ENCODE data around the gene OR8D1. TPM values are rescaled to one million over a fixed set of nuclear protein-coding genes. Genes with fewer than 3 reads are reported as not detected.

OR8D1 gene
- polyA plus RNA-seq, 1 donor from 2014 or later, result not detected

GRCh38 chr11:124297921-124298320, 15.8 kb downstream of the OR8D1 start:
- H3K36me3 ChIP-seq (ENCODE audit: insufficient read depth, low read length), result no peaks in the 10 kb centered on the region
- no peaks in the 10 kb centered on the region for H3F3A ChIP-seq (ENCODE audit: insufficient read depth, low read length, poor library complexity, severe bottlenecking)
- no peaks in the 10 kb centered on the region for H3K27me3 ChIP-seq (ENCODE audit: insufficient read depth, low read depth, low read length)
- H3K79me2 ChIP-seq (replicated peaks; ENCODE audit: insufficient read depth, low read length), result no peaks in the 10 kb centered on the region
- TF ChIP-seq EZH2 (IDR thresholded peaks at IDR 0.05; ENCODE audit: borderline replicate concordance, insufficient read depth, low read length, poor library complexity, severe bottlenecking) (no peak), CTCF (IDR thresholded peaks at IDR 0.05; ENCODE audit: poor library complexity, severe bottlenecking) (no peak), SMC3 (conservative IDR thresholded peaks at IDR 0.05; ENCODE audit: poor library complexity) (no peak), RAD21 (conservative IDR thresholded peaks at IDR 0.05) (no peak), TAF1 (IDR thresholded peaks at IDR 0.05; ENCODE audit: low read depth) (no peak), EP300 (conservative IDR thresholded peaks at IDR 0.05; ENCODE audit: poor library complexity, severe bottlenecking) (no peak), POLR2AphosphoS5 (IDR thresholded peaks at IDR 0.05) (no peak), REST (IDR thresholded peaks at IDR 0.05; ENCODE audit: borderline replicate concordance) (no peak), MXI1 (conservative IDR thresholded peaks at IDR 0.05; ENCODE audit: poor library complexity, severe bottlenecking) (no peak)
- no peak overlapping the region for H2AFZ ChIP-seq (ENCODE audit: low read depth, low read length)
- H3K4me3 ChIP-seq (ENCODE audit: low read length), result no peak overlapping the region
- H3K9me3 ChIP-seq (ENCODE audit: low read length), result no peaks in the 10 kb centered on the region
- H3K4me2 ChIP-seq (ENCODE audit: low read length), result no peak overlapping the region
- H4K20me1 ChIP-seq (ENCODE audit: insufficient read depth), result no peaks in the 10 kb centered on the region
- no peak overlapping the region for H3K9ac ChIP-seq (ENCODE audit: low read length)
- no peak overlapping the region for H3K27ac ChIP-seq (ENCODE audit: low read length)
- no peaks in the 10 kb centered on the region for H3K9me2 ChIP-seq (ENCODE audit: insufficient read depth, low read length)

GRCh38 chr11:124296016-124296415, 17.7 kb downstream of the OR8D1 start:
- no peaks in the 10 kb centered on the region for H3K27me3 ChIP-seq (ENCODE audit: insufficient read depth, low read depth, low read length)
- TF ChIP-seq SMC3 (conservative IDR thresholded peaks at IDR 0.05; ENCODE audit: poor library complexity), result no peak

GRCh38 chr11:124294687-124295086, 19.1 kb downstream of the OR8D1 start:
- H4K20me1 ChIP-seq (ENCODE audit: insufficient read depth), result no peaks in the 10 kb centered on the region
- no peak overlapping the region for H3K9ac ChIP-seq (ENCODE audit: low read length)
- no peaks in the 10 kb centered on the region for H3K9me3 ChIP-seq (ENCODE audit: low read length)
- no peaks in the 10 kb centered on the region for H3K9me2 ChIP-seq (ENCODE audit: insufficient read depth, low read length)
- H3K27ac ChIP-seq (ENCODE audit: low read length), result no peak overlapping the region
- no peak overlapping the region for H2AFZ ChIP-seq (ENCODE audit: low read depth, low read length)
- H3K79me2 ChIP-seq (replicated peaks; ENCODE audit: insufficient read depth, low read length), result no peaks in the 10 kb centered on the region
- TF ChIP-seq CTCF (IDR thresholded peaks at IDR 0.05; ENCODE audit: poor library complexity, severe bottlenecking), result no peak
- TF ChIP-seq REST (IDR thresholded peaks at IDR 0.05; ENCODE audit: borderline replicate concordance), result no peak
- TF ChIP-seq TAF1 (IDR thresholded peaks at IDR 0.05; ENCODE audit: low read depth), result no peak
- no peak for TF ChIP-seq POLR2AphosphoS5 (IDR thresholded peaks at IDR 0.05)
- no peak for TF ChIP-seq SMC3 (conservative IDR thresholded peaks at IDR 0.05; ENCODE audit: poor library complexity)
- no peak for TF ChIP-seq RAD21 (conservative IDR thresholded peaks at IDR 0.05)
- H3K27me3 ChIP-seq (ENCODE audit: insufficient read depth, low read depth, low read length), result no peaks in the 10 kb centered on the region
- no peak overlapping the region for H3K4me2 ChIP-seq (ENCODE audit: low read length)
- no peaks in the 10 kb centered on the region for H3F3A ChIP-seq (ENCODE audit: insufficient read depth, low read length, poor library complexity, severe bottlenecking)
- no peaks in the 10 kb centered on the region for H3K36me3 ChIP-seq (ENCODE audit: insufficient read depth, low read length)
- H3K4me3 ChIP-seq (ENCODE audit: low read length), result no peak overlapping the region

More at GRCh38 chr11:124296016-124296415, 17.7 kb downstream of the OR8D1 start:
- Histone ChIP-seq H3K9me3 (ENCODE audit: low read length) (no peaks in the 10 kb centered on the region), H3K27ac (ENCODE audit: low read length) (no peak overlapping the region), H3K4me2 (ENCODE audit: low read length) (no peak overlapping the region), H3K9me2 (ENCODE audit: insufficient read depth, low read length) (no peaks in the 10 kb centered on the region), H3F3A (ENCODE audit: insufficient read depth, low read length, poor library complexity, severe bottlenecking) (no peaks in the 10 kb centered on the region), H3K4me3 (ENCODE audit: low read length) (no peak overlapping the region), H2AFZ (ENCODE audit: low read depth, low read length) (no peak overlapping the region), H3K79me2 (replicated peaks; ENCODE audit: insufficient read depth, low read length) (no peaks in the 10 kb centered on the region), H4K20me1 (ENCODE audit: insufficient read depth) (no peaks in the 10 kb centered on the region), H3K36me3 (ENCODE audit: insufficient read depth, low read length) (no peaks in the 10 kb centered on the region), H3K9ac (ENCODE audit: low read length) (no peak overlapping the region)
